Tongue (tissue), 2 donors: Measurements from ENCODE around the gene MBTPS1. TPM values are rescaled to one million over a fixed set of nuclear protein-coding genes. Genes with fewer than 3 reads are reported as not detected.

Experiments
- DNase-seq: peaks from one replicate; pipeline ENCODE4 v3.0.0-alpha.2; 2015
- total RNA-seq: library from RNA; depleted of rRNA; stranded (reverse); fragments of >200 nt; gene quantifications from one replicate; pipeline ENCODE4 v1.2.3, GENCODE V29; 2014

Gene MBTPS1
- 96.9 TPM for total RNA-seq

- DNase-seq = peak; percentile 99
Observed at GRCh38 chr16:84116720-84117493, at the start of gene MBTPS1. TSS of gene MBTPS1 (minus strand) at chr16:84116942. CDS start at chr16:84101783, 15,159 bp downstream.

- no peak for DNase-seq
Observed at GRCh38 chr16:84165746-84166145, 49.0 kb upstream of the MBTPS1 start.

GRCh38 chr16:84161801-84162200 is 45.1 kb upstream of the MBTPS1 start:
- DNase-seq = no peak

- no peak for DNase-seq
Observed at GRCh38 chr16:84161037-84161436, 44.3 kb upstream of the MBTPS1 start.

- no peak for DNase-seq
Observed at GRCh38 chr16:84159800-84160199, 43.1 kb upstream of the MBTPS1 start.

- DNase-seq = no peak
Observed at GRCh38 chr16:84159007-84159406, 42.3 kb upstream of the MBTPS1 start.

GRCh38 chr16:84156342-84156784 is 39.6 kb upstream of the MBTPS1 start:
- DNase-seq = no peak

GRCh38 chr16:84155771-84156170 is 39.0 kb upstream of the MBTPS1 start:
- DNase-seq = no peak

GRCh38 chr16:84155226-84155625 is 38.5 kb upstream of the MBTPS1 start:
- DNase-seq = no peak

- no peak for DNase-seq
Observed at GRCh38 chr16:84153660-84154214, 37.0 kb upstream of the MBTPS1 start.

- no peak for DNase-seq
Observed at GRCh38 chr16:84150926-84151325, 34.2 kb upstream of the MBTPS1 start.

GRCh38 chr16:84144859-84145639 is 28.3 kb upstream of the MBTPS1 start, which contains the start of the genes DNAAF1 and HSDL1:
TSS of gene DNAAF1 (plus strand) at chr16:84145308. CDS start at chr16:84145441, 133 bp downstream.
TSS of gene HSDL1 (minus strand) at chr16:84145177. CDS start at chr16:84131321, 13,856 bp downstream.
- peak; percentile 96 for DNase-seq

- peak; percentile 50 for DNase-seq
Observed at GRCh38 chr16:84144209-84144858, 27.6 kb upstream of the MBTPS1 start.

GRCh38 chr16:84143784-84144199 is 27.1 kb upstream of the MBTPS1 start:
- DNase-seq = no peak

- DNase-seq = no peak
Observed at GRCh38 chr16:84143081-84143480, 26.3 kb upstream of the MBTPS1 start.

- DNase-seq = no peak
Observed at GRCh38 chr16:84141143-84141670, 24.5 kb upstream of the MBTPS1 start.

GRCh38 chr16:84139628-84140258 is 23.0 kb upstream of the MBTPS1 start:
- no peak for DNase-seq

- peak; percentile 37 for DNase-seq
Observed at GRCh38 chr16:84138824-84139627, 22.3 kb upstream of the MBTPS1 start.

- no peak for DNase-seq
Observed at GRCh38 chr16:84138500-84138823, 21.7 kb upstream of the MBTPS1 start.

GRCh38 chr16:84137769-84138357 is 21.1 kb upstream of the MBTPS1 start:
- no peak for DNase-seq
